ENCODE data around the gene OPA3. TPM values are rescaled to one million over a fixed set of nuclear protein-coding genes. Genes with fewer than 3 reads are reported as not detected.
A peak's percentile ranks its signal among the peaks of the same experiment; 100 is the strongest.

OPA3 gene
- total RNA-seq, 1 experiment from 2014 or later: 15.2 TPM

GRCh38 chr19:45500918-45501729 is 83.5 kb downstream of the OPA3 start:
- ChIA-PET CTCF (interaction anchor here (0.7 kb wide), 1 partner anchor 22 kb away, joined by 3 read pairs; no protein-coding TSS in a partner anchor), POLR2A (ENCODE audit: low non-redundant PET) (interaction anchor here (0.5 kb wide), 1 partner anchor 222 kb away, joined by 7 read pairs; no protein-coding TSS in a partner anchor)
- no peak for DNase-seq (ENCODE audit: low spot score)
- no peak overlapping the region for H3K4me3 ChIP-seq (ENCODE audit: low read depth, low read length, poor library complexity, severe bottlenecking)
- H3K36me3 ChIP-seq (ENCODE audit: insufficient read depth, low read length, poor library complexity, severe bottlenecking): no peaks in the 10 kb centered on the region
- intact Hi-C loops (cut with micrococcal nuclease; ENCODE audit: unreplicated experiment): no loop called here
- TF ChIP-seq CTCF (conservative IDR thresholded peaks at IDR 0.05; ENCODE audit: low read depth, low read length): no peak
- no peak for TF ChIP-seq EZH2 (IDR thresholded peaks at IDR 0.05; ENCODE audit: borderline replicate concordance, low read depth, low read length, poor library complexity, severe bottlenecking)
- H3K27ac ChIP-seq (ENCODE audit: low read depth, low read length, poor library complexity, severe bottlenecking): no peak overlapping the region
- no peaks in the 10 kb centered on the region for H3K9me3 ChIP-seq (ENCODE audit: low read depth, low read length, poor library complexity, severe bottlenecking)
- H3K27me3 ChIP-seq (replicated peaks; ENCODE audit: insufficient read depth, low read depth, low read length, poor library complexity): no peaks in the 10 kb centered on the region
- no TSS peak for BruUV-seq (replicated peaks)
- H3K4me1 ChIP-seq (ENCODE audit: insufficient read depth, low read length, poor library complexity, severe bottlenecking): peaks cover 18% of the 10 kb centered on the region

- no peaks in the 10 kb centered on the region for H3K36me3 ChIP-seq (ENCODE audit: insufficient read depth, low read length, poor library complexity, severe bottlenecking)
Observed at GRCh38 chr19:45499196-45500180, 85.1 kb downstream of the OPA3 start.

More at GRCh38 chr19:45499196-45500180, 85.1 kb downstream of the OPA3 start:
- Histone ChIP-seq H3K4me3 (ENCODE audit: low read depth, low read length, poor library complexity, severe bottlenecking) (peak overlapping the region; percentile 33), H3K27me3 (replicated peaks; ENCODE audit: insufficient read depth, low read depth, low read length, poor library complexity) (no peaks in the 10 kb centered on the region), H3K27ac (ENCODE audit: low read depth, low read length, poor library complexity, severe bottlenecking) (no peak overlapping the region), H3K9me3 (ENCODE audit: low read depth, low read length, poor library complexity, severe bottlenecking) (no peaks in the 10 kb centered on the region), H3K4me1 (ENCODE audit: insufficient read depth, low read length, poor library complexity, severe bottlenecking) (peaks cover 16% of the 10 kb centered on the region)
- intact Hi-C loops (cut with micrococcal nuclease; ENCODE audit: unreplicated experiment): no loop called here
- BruUV-seq (replicated peaks): no TSS peak
- CTCF ChIA-PET: interaction anchor here (0.7 to 0.9 kb wide), 2 partner anchors 14 to 20 kb away, joined by 3 read pairs; no protein-coding TSS in a partner anchor
- TF ChIP-seq EZH2 (IDR thresholded peaks at IDR 0.05; ENCODE audit: borderline replicate concordance, low read depth, low read length, poor library complexity, severe bottlenecking) (no peak), CTCF (conservative IDR thresholded peaks at IDR 0.05; ENCODE audit: low read depth, low read length) (no peak)
- POLR2A ChIA-PET (ENCODE audit: low non-redundant PET): no interaction called here
- DNase-seq (ENCODE audit: low spot score): peak; percentile 91
